GM21528 (cell line): ENCODE measurements around the gene TRIM40.
"Not testable (repeated sequence)": the region's sequence is repeated elsewhere in the genome, so short reads cannot be mapped to it uniquely, and the experiment has no call there.

Experiments used
- ATAC-seq: cut with Tn5 transposase; IDR thresholded peaks from one replicate; pipeline ENCODE4 v1.9.1; 2021; ENCODE audit warnings: mild to moderate bottlenecking, moderate library complexity; ENCODE audit not compliant: unreplicated experiment, low FRiP score

Gene TRIM40

DNA sequence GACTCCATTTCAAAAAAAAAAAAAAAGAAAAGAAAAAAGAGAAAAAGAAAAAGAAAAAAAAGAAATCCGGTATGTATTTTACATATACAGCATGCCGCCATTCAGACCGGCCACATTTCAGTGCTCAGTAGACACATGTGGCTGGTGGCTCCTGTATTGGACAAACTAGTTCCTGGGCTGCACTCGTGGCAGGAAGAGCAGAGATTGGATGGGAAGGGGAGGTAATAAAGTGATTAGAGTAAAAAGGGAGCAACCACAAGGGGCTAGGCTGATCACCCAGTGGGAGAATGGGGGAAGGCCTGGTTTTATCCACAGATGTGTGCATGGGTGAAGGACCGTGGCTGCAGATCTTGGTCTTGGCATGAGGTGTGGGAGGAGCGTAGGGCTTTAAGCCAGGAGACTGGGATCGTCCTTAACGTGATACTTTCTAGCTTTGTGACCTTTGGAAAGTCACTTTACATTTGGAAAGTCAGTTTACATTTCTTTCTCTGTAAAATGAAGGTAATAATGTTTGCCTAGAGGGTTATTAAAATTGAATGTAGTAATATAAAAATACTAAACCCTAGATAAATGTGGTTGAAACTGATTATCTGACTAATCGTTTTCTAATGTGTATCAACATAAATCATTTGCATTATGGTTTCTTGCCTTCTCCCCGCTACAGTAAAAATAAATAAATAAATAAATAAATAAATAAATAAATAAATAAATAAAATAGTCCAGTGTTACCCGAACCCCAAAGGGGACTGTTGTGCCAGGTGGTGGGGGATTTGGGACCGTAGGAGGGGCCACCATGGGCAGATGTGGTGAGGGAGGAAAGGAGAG, 26.5 kb downstream of the TRIM40 start:
- ATAC-seq: no peak

DNA sequence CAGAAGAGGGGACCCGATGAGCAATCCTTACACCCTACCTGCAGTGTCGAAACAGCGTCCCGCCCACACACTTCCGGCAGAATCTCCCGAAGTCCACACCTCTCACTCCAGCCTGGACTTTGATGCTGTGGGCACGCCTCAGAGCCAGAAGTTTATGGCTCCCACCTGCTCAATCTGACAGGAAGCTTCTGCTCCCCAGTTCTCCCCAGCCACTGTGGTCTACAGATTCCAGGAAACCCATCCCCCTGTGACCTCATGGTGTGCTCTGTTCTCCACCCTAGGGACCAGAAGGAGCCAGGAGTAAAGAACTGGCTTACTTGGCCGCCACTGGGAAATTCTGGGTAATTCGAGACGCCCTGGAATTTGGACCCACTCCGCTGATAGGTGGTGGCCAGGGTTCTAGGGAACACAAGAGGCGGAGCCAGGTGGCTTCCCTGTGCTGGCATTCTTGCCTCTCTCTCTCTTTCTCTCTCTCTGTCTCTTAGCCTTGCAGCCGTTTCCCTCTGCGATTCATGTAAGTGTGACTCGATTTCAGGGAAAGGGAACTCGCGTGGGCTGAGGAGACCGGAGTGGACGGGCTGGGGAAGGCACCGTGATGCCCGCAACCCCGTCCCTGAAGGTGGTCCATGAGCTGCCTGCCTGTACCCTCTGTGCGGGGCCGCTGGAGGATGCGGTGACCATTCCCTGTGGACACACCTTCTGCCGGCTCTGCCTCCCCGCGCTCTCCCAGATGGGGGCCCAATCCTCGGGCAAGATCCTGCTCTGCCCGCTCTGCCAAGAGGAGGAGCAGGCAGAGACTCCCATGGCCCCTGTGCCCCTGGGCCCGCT, 27.4 kb downstream of the TRIM40 start, which contains the start of gene TRIM15:
TSS of gene TRIM15 (plus strand) at position 457 of the 828 bp plus-strand sequence. CDS start at position 596, 139 bp downstream.
- no peak for ATAC-seq

DNA sequence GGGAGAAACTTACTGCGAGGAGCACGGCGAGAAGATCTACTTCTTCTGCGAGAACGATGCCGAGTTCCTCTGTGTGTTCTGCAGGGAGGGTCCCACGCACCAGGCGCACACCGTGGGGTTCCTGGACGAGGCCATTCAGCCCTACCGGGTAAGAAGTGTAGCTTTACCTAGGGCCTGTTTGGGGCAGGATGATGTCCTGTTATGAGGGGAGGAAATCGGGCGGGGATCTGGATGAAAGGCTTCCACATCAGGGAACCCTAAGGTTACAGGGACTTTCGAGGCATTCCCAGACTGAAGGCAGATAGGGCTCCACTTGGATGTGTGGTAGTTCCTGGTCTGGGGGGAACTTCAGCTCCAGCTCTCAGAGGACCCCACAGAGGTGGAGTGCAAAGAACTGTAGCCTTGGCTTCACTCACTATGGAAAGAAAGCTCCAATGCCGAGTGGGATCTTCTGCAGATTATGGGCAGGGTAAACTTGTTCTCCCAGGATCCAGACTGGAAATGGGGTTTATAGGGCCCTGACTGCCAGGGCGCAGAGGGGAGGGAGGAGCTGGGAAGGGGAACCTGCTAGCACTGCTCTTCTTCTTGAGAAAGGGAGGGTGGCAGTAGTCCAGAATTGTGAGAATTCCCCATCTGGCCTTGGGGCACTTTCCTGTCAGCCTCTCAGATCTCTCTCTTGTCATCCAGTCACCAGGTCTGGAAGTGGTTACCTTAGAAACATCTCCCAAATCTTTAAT, 28.1 kb downstream of the TRIM40 start:
- ATAC-seq: no peak

DNA sequence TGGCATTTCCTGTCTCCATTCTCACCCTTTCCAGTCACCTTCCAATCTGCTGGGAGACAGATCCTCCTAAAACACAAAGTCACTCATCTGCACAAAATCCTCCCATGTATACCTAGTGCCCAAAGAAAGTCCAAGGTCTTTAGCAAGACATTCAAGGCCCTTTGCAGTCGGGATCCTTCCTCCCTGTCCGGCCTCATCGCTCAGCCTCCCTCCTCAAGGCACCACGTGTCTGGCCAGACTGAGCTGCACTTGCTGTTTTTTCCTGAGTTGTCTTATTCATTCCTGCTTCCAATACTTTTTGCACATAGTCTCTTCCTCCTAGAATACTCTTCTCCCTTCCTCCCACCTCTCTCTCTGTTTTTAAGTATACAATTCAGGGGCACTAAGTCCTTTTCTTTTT, 28.8 kb downstream of the TRIM40 start:
- ATAC-seq: no peak

DNA sequence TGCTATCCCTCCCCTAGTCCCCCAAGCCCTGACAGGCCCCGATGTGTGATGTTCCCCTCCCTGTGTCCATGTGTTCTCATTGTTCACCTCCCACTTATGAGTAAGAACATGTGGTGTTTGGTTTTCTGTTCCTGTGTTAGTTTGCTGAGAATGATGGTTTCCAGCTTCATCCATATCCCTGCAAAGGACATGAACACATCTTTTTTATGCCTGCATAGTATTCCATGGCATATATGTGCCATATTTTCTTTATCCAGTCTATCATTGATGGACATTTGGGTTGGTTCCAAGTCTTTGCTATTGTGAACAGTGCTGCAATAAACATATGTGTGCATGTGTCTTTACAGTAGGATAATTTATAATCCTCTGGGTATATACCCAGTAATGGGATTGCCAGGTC, 29.3 kb downstream of the TRIM40 start:
- ATAC-seq: not testable (repeated sequence)

DNA sequence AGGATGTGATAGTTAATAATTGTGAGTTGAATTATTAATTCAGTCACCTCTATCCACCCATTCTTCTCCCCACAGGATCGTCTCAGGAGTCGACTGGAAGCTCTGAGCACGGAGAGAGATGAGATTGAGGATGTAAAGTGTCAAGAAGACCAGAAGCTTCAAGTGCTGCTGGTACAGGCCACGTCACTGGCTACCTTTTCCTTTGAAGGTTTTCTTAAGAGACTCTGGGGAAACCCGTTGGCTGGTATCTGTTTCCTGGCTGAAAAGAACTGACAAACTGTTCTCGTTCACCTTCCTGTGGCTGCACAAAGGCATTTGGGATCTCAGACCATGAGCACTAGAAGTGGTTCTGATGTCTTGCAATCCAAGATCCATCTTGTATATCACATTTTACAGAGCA, 31.2 kb downstream of the TRIM40 start:
- no peak for ATAC-seq

DNA sequence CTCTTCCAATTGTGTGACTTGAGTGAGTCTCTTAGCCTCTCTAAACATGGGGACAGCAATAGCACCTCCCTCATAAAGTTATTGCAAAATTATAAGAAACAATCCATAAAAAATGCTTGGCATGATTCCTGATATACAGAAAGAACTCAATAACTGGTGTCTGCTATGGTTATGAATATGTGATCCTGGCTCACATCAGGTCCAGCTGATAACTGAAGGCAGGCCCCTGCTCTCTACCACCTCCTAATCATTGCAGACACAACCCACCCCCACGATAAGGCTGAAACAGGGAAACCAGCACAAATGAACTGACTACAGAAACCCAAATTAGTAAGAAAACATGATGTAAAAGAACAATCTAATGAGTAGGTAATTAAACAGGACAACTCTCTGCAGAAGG, 32.8 kb downstream of the TRIM40 start:
- ATAC-seq: no peak

DNA sequence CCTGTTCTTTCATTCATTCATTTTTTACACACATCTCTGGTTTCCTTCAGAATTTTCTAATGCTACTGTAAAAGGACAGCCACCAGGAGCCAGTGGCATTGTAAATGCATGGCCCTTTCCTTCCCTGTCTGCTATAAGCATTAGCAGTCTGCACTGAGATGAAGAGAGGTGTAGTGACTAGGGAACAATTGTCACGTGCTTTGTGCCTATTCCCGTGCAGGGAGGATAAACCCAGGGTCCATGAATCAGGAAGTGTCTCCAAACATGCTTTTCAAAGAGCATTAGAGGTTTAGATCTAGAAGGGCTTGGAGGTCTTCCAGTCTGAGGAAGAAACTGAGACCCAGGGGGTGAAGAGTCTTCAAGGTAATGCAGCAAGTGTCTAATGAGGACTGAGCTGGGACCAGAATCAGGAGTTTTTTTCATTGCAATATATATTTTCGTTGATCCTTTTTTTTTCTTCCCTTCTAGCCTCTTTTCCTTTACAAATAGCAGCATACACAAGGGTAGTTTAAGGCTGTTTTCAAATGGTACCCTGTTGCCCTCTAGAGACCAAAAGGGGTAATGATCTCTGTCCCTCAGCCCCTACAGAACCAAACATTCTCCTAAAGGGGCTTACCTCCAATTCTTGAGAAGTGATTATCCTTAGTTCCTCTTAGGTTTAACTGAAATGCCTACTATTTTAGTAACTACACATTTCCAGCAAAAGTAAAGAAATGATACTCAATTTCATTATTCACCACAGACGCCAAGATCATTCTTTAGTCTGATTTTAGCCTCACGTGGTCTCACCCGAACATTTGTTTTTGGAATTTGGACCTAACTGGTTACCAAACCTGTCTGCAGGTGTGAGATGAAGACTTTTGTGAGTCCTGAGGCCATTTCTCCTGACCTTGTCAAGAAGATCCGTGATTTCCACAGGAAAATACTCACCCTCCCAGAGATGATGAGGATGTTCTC, 34.0 kb downstream of the TRIM40 start:
- no peak for ATAC-seq

DNA sequence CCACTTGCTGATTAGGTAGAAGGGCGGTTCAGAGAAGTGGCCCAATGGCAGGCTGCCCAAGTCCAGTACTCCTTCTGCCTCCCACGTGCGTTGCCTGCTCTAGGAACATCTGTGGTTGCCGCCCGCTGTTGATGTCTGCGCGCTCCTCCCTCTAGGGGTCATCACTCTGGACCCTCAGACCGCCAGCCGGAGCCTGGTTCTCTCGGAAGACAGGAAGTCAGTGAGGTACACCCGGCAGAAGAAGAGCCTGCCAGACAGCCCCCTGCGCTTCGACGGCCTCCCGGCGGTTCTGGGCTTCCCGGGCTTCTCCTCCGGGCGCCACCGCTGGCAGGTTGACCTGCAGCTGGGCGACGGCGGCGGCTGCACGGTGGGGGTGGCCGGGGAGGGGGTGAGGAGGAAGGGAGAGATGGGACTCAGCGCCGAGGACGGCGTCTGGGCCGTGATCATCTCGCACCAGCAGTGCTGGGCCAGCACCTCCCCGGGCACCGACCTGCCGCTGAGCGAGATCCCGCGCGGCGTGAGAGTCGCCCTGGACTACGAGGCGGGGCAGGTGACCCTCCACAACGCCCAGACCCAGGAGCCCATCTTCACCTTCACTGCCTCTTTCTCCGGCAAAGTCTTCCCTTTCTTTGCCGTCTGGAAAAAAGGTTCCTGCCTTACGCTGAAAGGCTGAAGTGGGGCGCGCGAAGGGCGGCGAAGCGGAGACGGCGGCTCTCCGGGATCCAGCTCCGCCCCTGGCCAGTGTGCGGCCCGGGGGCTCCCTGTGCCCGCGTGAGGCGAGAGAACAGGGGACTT, 35.9 kb downstream of the TRIM40 start:
- no peak for ATAC-seq

DNA sequence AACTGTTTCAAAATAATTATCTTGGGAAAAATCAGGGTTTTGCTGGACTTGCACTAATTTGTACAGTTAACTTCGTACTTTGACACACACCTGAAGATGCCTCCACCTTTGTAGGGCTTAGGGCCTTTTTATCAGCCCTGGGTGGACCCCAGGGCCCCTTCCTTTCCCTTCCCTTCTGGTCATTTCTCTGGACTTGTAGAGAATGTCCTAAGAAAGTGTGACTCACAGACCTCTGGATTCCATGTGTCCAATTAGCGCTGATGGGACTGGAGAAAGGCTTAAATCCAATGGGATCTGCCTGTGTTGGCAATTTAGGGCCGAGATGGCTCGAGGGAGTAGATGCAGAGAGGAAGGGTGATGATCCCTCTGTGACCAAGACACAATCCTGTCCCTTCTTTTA, 36.7 kb downstream of the TRIM40 start:
- no peak for ATAC-seq

DNA sequence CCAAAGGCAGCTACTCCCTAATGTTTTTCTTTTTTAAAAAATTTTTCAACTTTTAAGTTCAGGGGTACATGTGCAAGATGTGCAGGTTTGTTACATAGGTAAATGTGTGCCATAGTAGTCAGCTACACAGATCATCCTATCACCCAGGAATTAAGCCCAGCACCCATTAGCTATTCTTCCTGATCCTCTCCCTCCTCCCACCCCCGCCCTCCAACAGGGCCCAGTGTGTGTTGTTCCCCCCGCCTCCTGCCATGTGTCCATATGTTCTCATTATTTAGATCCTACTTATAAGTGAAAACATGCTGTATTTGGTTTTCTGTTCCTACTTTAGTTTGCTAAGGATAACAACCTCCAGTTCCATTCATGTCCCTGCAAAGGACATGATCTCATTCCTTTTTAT, 39.8 kb downstream of the TRIM40 start:
- no peak for ATAC-seq

DNA sequence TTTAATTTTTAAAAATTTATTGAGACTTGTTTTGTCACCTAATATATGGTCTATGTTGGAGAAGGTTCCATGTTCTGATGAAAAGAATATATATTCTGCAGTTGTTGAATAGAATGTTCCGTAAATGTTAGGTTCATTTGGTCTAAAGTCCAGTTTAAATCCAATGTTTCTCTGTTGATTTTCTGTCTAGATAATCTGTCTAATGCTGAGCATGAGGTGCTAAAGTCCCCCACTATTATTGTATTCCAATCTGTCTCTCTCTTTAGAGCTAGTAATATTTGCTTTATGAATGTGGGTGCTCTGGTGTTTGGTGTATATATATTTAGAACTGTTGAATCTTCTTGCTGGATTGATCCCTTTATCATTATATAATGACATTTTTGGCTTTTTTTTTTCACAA, 42.9 kb downstream of the TRIM40 start:
- no peak for ATAC-seq

DNA sequence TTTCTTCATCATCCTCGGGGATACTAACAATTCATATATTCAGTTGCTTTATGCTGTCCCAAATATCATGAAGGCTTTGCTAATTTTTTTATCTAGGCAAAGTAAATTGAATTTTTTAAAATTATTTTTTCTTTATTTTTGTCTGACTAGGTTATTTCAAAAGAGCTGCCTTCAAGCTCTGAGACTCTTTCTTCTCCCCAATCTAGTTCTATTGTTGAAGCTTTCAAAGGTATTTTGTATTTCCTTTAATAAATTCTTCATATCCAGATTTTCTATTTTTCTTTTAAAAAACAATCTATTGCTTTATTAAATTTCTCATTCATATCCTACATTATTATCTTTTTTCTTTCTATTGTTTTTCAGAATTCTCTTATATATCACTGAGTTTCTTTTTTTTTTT, 44.2 kb downstream of the TRIM40 start:
- no peak for ATAC-seq

DNA sequence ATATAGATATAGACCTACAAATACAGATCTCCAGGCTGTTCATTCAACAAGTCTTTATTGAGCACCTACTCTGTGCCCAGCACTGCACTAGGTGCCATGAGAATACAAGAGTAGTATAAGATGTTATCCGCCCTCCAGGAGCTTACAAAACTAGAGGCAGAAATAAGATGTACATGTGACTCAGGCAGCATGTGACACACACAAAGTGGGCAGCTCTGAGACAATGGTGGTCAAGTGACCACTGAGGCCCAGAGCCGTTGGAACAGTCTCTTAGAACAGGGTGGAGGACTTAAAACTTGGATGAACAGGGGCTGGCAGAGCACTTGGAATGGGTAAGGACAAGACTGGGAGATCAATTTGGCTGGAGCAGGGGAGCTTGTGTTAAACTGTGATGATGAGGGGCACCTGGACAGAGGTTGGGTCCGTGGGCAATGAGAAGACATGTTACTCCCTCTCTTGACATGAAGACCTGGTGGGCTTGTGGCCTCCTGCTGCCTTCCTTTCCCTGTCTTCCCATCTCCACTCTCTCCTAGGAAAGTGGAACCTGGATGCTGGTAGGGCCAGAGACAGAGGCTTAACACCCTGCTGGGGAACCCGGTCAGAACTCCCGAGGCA, 48.6 kb downstream of the TRIM40 start:
- no peak for ATAC-seq

DNA sequence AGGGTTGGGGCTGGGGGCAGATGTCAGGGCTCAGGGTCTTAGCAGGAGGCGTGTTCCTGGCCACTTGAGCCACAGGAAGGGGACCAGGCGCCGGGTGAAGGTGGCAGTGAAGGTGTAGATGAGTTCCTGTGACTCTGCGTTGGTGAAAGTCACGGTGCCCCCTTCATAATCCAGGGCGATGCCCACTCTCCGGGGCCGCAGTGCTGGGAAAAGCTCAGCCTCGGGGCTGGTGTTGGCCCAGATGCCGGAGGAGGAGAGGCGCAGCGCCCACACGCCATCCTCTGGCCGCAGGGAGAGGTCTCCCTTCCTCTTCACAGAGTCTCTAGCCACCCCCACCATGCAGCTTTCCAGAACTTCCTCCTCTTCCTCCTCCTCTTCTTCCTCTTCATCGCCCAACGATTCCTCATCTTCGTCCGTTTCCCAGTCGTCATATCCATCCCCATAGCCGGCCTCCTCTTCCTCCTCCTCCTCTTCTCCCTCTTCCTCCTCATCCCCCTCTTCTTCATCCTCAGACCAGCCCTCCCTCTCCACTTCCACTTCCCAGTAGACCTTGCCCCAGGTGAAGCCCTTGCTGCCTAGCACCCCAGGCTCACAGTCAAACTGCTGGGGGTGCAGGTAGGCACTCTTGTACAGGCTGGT, 50.0 kb downstream of the TRIM40 start:
- ATAC-seq: no peak

DNA sequence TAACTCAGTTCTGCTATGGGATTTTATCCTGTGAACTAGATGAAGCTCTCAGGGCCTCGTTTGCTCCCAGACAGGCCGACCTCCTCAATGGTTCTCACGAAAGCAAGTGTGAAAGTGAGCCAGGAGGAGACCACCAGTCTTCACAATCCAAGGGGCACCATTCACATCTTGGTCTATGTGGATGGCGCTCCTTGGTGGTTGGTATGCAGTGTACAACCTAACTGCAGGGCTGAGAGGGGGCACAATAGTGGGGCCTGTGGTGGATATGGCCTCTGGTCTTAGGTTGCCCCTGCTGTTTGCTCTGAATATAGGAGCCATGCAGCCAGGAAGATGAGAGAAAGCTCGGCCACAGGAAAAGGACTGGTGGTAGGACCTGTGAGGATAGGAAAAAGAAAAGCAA, 52.6 kb downstream of the TRIM40 start:
- no peak for ATAC-seq

DNA sequence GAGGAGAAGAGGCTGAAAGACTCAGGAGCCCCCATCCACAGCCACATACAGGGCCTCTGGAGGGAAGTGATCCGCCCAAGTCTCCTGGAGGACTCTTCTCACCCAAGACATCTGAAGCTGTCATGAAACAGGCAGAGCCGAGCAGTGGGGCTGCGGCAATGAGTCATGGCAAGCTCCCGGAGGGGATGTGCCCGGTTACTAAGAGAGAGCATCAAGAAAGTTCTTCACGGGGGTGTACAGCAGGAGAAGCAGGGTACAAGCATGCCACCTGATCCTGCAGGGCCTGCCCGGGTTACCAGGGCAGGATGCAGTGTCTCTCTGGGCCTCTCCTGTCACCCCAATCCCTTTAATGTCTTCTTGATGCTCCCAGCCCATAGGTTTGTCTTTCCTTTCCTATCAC, 56.1 kb downstream of the TRIM40 start:
- no peak for ATAC-seq
